GM18867 (cell line): ENCODE data around the gene PRAMEF8.
"Not testable (repeated sequence)": the region's sequence is repeated elsewhere in the genome, so short reads cannot be mapped to it uniquely, and the experiment has no call there.

ENCODE experiments used
- ATAC-seq: cut with Tn5 transposase; IDR thresholded peaks from one replicate; pipeline ENCODE4 v1.9.1; 2021; ENCODE audit warnings: mild to moderate bottlenecking, moderate library complexity; ENCODE audit not compliant: unreplicated experiment

The PRAMEF8 gene

GRCh38 chr1:13285037-13285436, at the start of gene PRAMEF8:
TSS of gene PRAMEF8 (minus strand) at chr1:13285137. CDS start at chr1:13284091, 1,046 bp downstream.
- ATAC-seq = not testable (repeated sequence)

- ATAC-seq = not testable (repeated sequence)
These were observed 30.3 kb upstream of the PRAMEF8 start, which contains the start of gene PRAMEF15 for GRCh38 chr1:13315281-13315680. TSS of gene PRAMEF15 (plus strand) at chr1:13315581. CDS start at chr1:13318408, 2,827 bp downstream.

- ATAC-seq = not testable (repeated sequence)
These were observed 18.3 kb upstream of the PRAMEF8 start, which contains the start of gene PRAMEF33 for GRCh38 chr1:13303239-13303638. TSS of gene PRAMEF33 (plus strand) at chr1:13303539. CDS start at chr1:13305955, 2,416 bp downstream.

GRCh38 chr1:13302197-13302596, 17.3 kb upstream of the PRAMEF8 start:
- ATAC-seq = not testable (repeated sequence)

- ATAC-seq = not testable (repeated sequence)
These were observed 13.8 kb upstream of the PRAMEF8 start for GRCh38 chr1:13298699-13299098.

DNA sequence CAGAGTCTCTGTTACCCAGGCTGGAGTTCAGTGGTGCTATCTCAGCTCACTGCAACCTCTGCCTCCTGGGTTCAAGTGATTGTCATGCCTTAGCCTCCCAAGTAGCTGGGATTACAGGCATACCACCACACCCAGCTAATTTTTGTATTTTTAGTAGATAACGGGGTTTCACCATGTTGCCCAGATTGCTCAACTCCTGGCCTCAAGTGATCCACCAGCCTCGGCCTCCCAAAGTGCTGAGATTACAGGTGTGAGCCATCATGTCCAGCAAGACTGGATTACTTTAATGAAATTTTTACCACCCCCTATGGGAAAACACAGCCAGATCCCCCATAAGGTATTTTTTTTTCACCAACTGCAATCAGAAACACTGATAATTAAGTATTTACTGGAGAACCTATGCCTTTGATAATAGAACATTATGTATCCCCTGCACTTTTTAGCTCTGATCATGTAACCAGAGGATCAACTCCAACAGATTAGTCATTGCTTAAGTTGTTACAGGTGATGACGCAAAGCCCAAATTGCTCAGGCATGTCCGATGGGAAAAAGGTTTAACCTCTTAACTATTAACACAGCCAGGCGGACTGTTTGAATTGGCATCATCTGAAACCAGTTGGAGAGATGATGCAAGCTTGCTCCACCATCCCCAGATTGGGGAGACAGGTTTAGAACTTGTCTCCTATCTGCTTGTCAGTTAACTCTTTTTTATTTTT, 12.4 kb upstream of the PRAMEF8 start:
- ATAC-seq = not testable (repeated sequence)

- not testable (repeated sequence) for ATAC-seq
These were observed 4.1 kb upstream of the PRAMEF8 start for GRCh38 chr1:13289030-13289429.

GRCh38 chr1:13279617-13280016, 5.3 kb downstream of the PRAMEF8 start:
- ATAC-seq = not testable (repeated sequence)

- ATAC-seq = not testable (repeated sequence)
These were observed 7.9 kb downstream of the PRAMEF8 start for GRCh38 chr1:13277016-13277415.

DNA sequence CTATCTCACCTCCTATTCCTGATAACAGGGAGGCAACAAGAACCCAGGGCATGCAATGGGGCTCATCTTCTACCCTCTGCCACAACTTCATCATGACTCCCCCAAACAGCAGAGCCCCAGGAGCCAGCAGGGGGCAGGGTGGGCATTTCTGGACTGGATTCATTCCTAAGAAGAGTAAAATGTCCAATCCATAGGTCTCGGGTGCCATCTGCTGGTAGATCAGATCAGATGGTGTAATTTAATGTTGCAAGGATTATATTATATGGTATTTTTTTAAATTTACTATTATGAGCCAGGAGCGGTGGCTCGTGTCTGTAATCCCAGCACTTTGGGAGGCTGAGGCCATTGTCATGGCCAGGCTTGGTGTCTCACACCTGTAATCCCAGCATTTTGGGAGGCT, 19.8 kb downstream of the PRAMEF8 start:
- not testable (repeated sequence) for ATAC-seq

DNA sequence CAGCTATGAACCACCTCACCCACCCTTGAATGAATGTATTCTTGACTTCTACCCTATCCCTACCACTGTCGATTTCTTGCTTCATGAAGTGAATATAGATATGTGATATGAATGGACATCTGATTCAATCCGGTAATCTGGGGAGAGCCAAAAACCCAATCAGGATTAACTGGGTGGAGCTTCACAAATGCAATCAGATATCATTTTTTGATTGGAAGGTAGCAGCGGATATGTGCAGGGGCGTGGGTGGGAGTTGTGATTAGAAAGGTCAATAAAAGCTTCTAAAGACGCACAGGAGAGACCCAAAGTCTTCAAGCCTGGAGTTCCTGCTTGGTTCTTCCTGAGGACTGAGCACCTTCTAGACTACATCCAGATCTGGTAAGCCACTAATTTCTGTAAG, 31.0 kb downstream of the PRAMEF8 start, which contains the start of gene PRAMEF5:
PRAMEF5 (plus strand) TSS at position 301 of the 400 bp plus-strand sequence. CDS start 5,071 bp downstream, outside the sequence.
- not testable (repeated sequence) for ATAC-seq

DNA sequence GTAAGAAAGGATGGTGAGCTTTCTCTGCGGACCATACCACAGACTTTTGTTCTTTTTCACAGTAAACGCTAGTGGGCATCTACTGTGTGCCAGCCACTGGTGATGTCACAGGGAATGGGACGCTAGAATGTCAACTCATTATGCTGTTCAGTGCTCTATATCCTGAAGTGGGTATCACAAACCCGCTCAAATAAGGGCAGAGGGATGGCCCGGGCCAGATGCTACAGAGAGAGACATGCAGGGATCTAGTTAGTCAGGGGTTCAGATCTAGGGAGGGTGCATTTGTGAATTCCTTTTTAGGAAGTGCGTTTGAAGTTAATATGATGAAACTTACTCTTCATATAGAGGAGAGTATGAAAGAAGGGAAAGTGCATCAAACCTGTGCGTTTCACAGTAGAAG, 37.8 kb downstream of the PRAMEF8 start:
- ATAC-seq = not testable (repeated sequence)

GRCh38 chr1:13246554-13246871, 38.4 kb downstream of the PRAMEF8 start:
- not testable (repeated sequence) for ATAC-seq

GRCh38 chr1:13245841-13246553, 38.9 kb downstream of the PRAMEF8 start:
- not testable (repeated sequence) for ATAC-seq

- not testable (repeated sequence) for ATAC-seq
These were observed 41.2 kb downstream of the PRAMEF8 start for GRCh38 chr1:13243536-13244263.

DNA sequence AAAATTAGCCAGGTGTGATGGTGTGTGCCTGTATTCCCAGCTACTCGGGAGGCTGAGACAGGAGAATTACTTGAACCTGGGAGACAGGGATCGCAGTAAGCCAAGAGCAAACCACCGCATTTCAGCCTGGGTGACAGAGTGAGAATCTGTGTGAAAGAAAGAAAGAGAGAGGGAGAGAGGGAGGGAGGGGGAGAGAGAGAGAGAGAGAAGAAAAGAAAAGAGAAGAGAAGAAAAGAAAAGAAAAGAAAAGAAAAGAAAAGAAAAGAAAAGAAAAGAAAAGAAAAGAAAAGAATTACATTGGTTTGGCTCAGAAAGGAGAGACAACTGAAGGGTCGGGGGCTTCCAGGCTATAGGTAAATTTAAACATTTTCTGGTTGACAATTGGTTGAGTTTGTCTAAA, 45.3 kb downstream of the PRAMEF8 start:
- not testable (repeated sequence) for ATAC-seq

GRCh38 chr1:13237572-13237971, 47.4 kb downstream of the PRAMEF8 start:
- ATAC-seq = not testable (repeated sequence)

GRCh38 chr1:13234057-13234456, 50.9 kb downstream of the PRAMEF8 start:
- ATAC-seq = not testable (repeated sequence)

- not testable (repeated sequence) for ATAC-seq
These were observed 52.9 kb downstream of the PRAMEF8 start for GRCh38 chr1:13232056-13232455.
